ENCODE results near the gene GABRR2.

Gene GABRR2

GRCh38 chr6:89269981-89270380 lies 45.1 kb downstream of the GABRR2 start:
- no peak for TF ChIP-seq CTCF (conservative IDR thresholded peaks at IDR 0.05; ENCODE audit: low read length)
- no peak overlapping the region for H3K4me3 ChIP-seq (ENCODE audit: low read length)
- no peak for DNase-seq (ENCODE audit: low read depth)

GRCh38 chr6:89269252-89269651 lies 45.8 kb downstream of the GABRR2 start:
- TF ChIP-seq CTCF (conservative IDR thresholded peaks at IDR 0.05; ENCODE audit: low read length): no peak
- no peak overlapping the region for H3K4me3 ChIP-seq (ENCODE audit: low read length)
- DNase-seq (ENCODE audit: low read depth): no peak

- H3K4me3 ChIP-seq (ENCODE audit: low read length): no peak overlapping the region
- DNase-seq (ENCODE audit: low read depth): no peak
- TF ChIP-seq CTCF (conservative IDR thresholded peaks at IDR 0.05; ENCODE audit: low read length): no peak
Measured at GRCh38 chr6:89268776-89269175, 46.3 kb downstream of the GABRR2 start.

GRCh38 chr6:89267918-89268317 lies 47.2 kb downstream of the GABRR2 start:
- TF ChIP-seq CTCF (conservative IDR thresholded peaks at IDR 0.05; ENCODE audit: low read length): no peak
- no peak for DNase-seq (ENCODE audit: low read depth)
- H3K4me3 ChIP-seq (ENCODE audit: low read length): no peak overlapping the region

- no peak overlapping the region for H3K4me3 ChIP-seq (ENCODE audit: low read length)
- TF ChIP-seq CTCF (conservative IDR thresholded peaks at IDR 0.05; ENCODE audit: low read length): no peak
- DNase-seq (ENCODE audit: low read depth): no peak
Measured at GRCh38 chr6:89264296-89264695, 50.8 kb downstream of the GABRR2 start.

- H3K4me3 ChIP-seq (ENCODE audit: low read length): no peak overlapping the region
- no peak for TF ChIP-seq CTCF (conservative IDR thresholded peaks at IDR 0.05; ENCODE audit: low read length)
- DNase-seq (ENCODE audit: low read depth): no peak
Measured at GRCh38 chr6:89260832-89261231, 54.3 kb downstream of the GABRR2 start.

- TF ChIP-seq CTCF (conservative IDR thresholded peaks at IDR 0.05; ENCODE audit: low read length): no peak
- no peak overlapping the region for H3K4me3 ChIP-seq (ENCODE audit: low read length)
- DNase-seq (ENCODE audit: low read depth): no peak
Measured at GRCh38 chr6:89260310-89260709, 54.8 kb downstream of the GABRR2 start.
